ENCODE results near the gene LCA5L. TPM values are rescaled to one million over a fixed set of nuclear protein-coding genes. Genes with fewer than 3 reads are reported as not detected.
A peak's percentile ranks its signal among the peaks of the same experiment; 100 is the strongest.

Gene LCA5L
- total and polyA plus RNA-seq, 2 of the 13 experiments (the other 11 are each of a cell fraction or from before 2014, with no cell fraction given) = 0.13 to 0.55 TPM

GRCh38 chr21:39385299-39386145 is 60.1 kb downstream of the LCA5L start (continued):
- TF ChIP-seq ZNF281 (CRISPR knock-in tag; IDR thresholded peaks at IDR 0.05; ENCODE audit: borderline replicate concordance) (no peak; the same call in 1 of the 2 replicates), ZNF768 (CRISPR knock-in tag; IDR thresholded peaks at IDR 0.05) (no peak; the same call in 1 of the 2 replicates), PBX2 (CRISPR knock-in tag; IDR thresholded peaks at IDR 0.05) (no peak), KLF6 (CRISPR knock-in tag; IDR thresholded peaks at IDR 0.05) (no peak), SCMH1 (CRISPR knock-in tag; IDR thresholded peaks at IDR 0.05; ENCODE audit: borderline replicate concordance) (no peak), HINFP (CRISPR knock-in tag; IDR thresholded peaks at IDR 0.05; ENCODE audit: low read depth) (peak; percentile 56; the same call in 1 of the 2 replicates), MAX (IDR thresholded peaks at IDR 0.05) (peak; percentile 79), ZC3H4 (CRISPR knock-in tag; IDR thresholded peaks at IDR 0.05; ENCODE audit: borderline replicate concordance) (no peak), MEIS2 (CRISPR knock-in tag; IDR thresholded peaks at IDR 0.05) (peak; percentile 56), SOX13 (IDR thresholded peaks at IDR 0.05) (0 out of 2 replicates have a peak, but pooled peaks have one; percentile 13), SOX13 (CRISPR knock-in tag; conservative IDR thresholded peaks at IDR 0.05 in 1 of 2, IDR thresholded peaks at IDR 0.05 in 1 of 2) (peak; percentile 55 to 67; a peak in 2 of 4 replicates), MYPOP (CRISPR knock-in tag; IDR thresholded peaks at IDR 0.05) (peak; percentile 75; the same call in 1 of the 2 replicates), CREB1 (IDR thresholded peaks at IDR 0.05) (0 out of 2 replicates have a peak, but pooled peaks have one; percentile 2), CREB1 (CRISPR knock-in tag; IDR thresholded peaks at IDR 0.05) (no peak), ZNF496 (CRISPR knock-in tag; IDR thresholded peaks at IDR 0.05; ENCODE audit: insufficient replicate concordance) (no peak), FOXM1 (CRISPR knock-in tag; IDR thresholded peaks at IDR 0.05) (no peak), RARG (CRISPR knock-in tag; IDR thresholded peaks at IDR 0.05; ENCODE audit: low read depth) (no peak), SRSF1 (optimal IDR thresholded peaks at IDR 0.05; ENCODE audit: low read depth, low read length) (peak; percentile 74)
